ENCODE measurements around the gene MRPL3.

- TF ChIP-seq CTCF (conservative IDR thresholded peaks at IDR 0.05; ENCODE audit: low read length) (no peak), EZH2phosphoT487 (IDR thresholded peaks at IDR 0.05; ENCODE audit: borderline replicate concordance) (no peak)
Observed at GRCh38 chr3:131526801-131527347, 24.1 kb upstream of the MRPL3 start.
